Effector CD4-positive, alpha-beta T cell (primary cell): Measurements from ENCODE around the gene SLC30A2.

Experiments used
- DNase-seq: peaks from one replicate; pipeline ENCODE4 v3.0.0-alpha.2; 2020

The SLC30A2 gene

GRCh38 chr1:26020941-26021646 lies 24.8 kb downstream of the SLC30A2 start:
- no peak for DNase-seq

- DNase-seq: no peak
These were observed 25.6 kb downstream of the SLC30A2 start for GRCh38 chr1:26020330-26020768.

DNA sequence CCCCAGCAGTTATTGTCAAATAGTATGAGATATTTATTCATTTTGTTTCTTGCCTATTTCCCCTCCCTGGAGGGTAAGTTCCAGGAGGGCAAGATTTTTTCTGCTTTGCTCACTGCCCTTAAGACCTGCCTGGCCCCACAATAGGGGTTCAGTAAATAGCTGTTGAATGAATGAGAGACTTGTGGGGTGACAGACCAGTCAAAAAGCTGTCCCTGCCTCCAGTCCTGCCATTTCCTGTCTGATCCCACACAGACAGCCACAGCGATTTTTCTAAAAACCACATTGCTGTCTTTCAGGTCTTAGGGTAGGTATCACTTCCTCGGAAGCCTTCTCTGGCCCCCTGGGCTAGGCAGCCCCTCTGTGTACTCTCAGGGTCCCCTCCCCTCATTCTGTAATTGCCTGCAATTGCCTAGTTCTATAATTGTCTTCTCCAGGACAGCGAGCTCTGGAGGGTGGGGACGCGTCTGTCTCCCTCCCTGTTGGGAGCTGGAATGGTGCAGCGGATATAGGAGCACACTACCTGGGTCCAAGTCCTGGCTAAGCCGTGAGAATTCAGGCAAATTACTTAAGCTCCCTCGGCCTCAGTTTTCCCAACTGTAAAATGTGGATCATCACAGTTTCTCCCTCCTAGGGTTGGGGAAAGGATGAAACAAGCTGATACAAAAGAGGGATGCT lies 26.1 kb downstream of the SLC30A2 start:
- no peak for DNase-seq

GRCh38 chr1:26017606-26018005 lies 28.3 kb downstream of the SLC30A2 start:
- DNase-seq: no peak

GRCh38 chr1:26016953-26017545 lies 28.9 kb downstream of the SLC30A2 start:
- DNase-seq: no peak

DNA sequence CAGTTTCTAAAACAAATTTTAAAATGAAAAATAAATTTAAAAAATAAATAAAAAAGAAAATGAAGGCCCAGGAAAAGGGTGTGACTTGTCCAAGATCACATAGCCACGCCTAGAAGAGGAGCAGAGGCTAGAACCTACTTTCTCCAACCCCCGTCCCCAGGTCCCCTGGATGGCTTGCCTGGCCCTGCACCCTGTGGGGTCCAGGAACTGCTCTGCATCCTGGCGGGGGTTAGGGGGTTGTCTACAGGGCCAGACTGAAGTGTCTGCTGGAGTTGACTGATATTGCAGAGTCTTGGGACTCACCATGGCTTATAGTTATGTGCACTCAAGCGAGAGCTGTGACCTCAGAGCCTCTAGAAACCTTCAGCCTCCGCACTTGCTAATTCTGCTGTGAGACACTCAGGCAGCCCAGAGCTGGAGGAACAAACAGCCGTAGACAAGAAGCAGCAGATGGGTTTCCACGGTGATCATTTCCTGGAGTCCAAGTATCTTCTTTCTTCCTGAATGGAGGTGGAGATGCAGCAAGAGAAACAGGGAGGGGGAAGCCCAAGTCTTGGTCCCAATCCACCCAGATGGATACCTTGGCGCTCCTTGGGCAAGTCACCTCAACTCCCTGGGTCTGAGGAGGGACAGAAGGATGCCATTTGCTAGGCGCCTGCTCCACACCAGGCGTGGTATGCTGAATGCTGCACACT lies 29.5 kb downstream of the SLC30A2 start:
- DNase-seq: no peak

- no peak for DNase-seq
These were observed 30.6 kb downstream of the SLC30A2 start for GRCh38 chr1:26015358-26015757.

DNA sequence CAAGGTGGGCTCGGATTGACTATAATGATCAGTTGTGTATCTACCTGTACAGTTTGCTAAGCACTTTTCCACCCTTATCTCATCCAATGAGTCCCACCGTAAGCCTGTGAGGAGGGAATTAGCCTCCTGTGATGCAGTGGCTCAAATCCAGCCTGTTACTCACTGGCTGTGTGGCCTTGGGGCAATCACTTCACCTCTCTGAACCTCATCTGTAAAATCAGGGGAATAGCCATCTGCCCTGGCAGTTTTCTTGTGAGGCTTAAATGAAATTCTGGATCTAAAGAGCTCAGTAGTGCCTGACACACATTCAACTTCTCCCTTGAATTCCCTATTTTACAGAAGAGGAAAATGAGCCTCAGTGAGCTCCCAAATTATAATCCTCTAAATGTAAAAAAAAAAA lies 31.7 kb downstream of the SLC30A2 start:
- no peak for DNase-seq

- no peak for DNase-seq
These were observed 33.1 kb downstream of the SLC30A2 start for GRCh38 chr1:26012864-26013263.

DNA sequence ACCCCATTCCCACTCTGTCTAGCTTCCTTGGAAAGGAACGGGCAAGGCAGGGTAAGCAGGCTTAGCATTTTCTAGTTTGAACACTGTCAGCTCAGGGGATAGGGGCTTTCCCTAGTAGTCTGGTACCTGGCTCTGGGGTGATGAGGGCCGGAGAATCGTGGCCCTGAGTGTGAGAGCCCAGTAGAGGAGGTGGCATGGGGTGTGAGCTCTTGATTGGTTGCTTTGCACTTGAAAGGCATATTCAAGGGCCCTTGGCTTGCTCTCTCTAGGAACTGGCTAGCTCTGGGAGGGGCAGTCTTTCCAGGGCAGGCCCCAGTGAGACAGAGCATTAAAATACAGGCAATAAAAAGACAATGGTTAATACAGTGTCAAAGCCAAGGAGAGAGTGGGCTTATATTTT lies 35.1 kb downstream of the SLC30A2 start:
- no peak for DNase-seq

DNA sequence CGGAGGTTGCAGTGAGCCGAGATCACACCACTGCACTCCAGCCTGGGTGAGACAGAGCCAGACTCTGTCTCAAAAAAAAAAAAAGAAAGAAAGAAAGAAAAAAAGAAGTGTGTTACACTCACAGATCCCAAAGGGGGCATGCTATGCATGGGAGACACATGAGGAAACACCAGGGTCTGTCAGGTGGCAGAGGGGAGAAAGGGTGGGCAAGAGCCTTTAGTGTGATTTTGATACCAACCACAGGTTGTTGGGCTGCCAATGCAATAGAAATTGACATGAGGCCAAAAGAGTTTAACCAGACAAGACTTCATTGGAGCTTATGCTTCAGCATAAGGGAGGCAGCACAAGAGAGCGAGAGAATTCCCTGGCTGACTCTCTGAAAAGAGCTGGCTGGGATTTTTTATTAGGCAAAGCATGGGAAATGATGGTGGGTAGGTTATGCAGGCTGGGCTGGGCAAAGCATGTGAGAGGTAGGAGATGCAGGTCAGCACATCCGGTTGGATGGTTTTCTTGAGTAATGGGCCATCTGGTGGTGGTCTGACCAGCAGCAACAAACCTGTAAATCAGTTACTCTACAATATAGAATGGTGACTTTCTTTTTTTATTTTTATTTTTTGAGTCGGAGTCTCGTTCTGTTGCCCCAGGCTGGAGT lies 36.0 kb downstream of the SLC30A2 start:
- no peak for DNase-seq

GRCh38 chr1:26006710-26007109 lies 39.2 kb downstream of the SLC30A2 start:
- no peak for DNase-seq

- DNase-seq: no peak
These were observed 40.3 kb downstream of the SLC30A2 start for GRCh38 chr1:26005434-26006105.

DNA sequence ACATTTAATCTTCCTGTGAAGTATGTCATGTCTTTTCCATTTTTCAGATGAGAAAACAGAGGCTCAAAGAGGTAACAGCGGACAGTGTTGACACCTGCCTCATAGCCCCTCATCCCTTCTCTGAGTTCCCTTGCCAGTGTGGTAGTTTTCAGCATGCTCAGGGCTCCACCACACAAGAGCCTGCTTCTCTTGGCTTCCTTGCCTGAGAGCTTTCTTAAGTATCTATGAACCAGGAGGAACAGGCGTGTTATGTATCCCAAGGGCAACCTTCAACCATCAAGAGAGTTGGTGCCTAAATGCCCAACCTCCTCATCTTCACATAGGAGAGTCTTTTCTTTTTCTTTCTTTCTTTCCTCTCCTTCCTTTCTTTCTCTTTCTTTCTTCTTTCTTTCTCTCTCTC lies 42.2 kb downstream of the SLC30A2 start:
- no peak for DNase-seq

DNA sequence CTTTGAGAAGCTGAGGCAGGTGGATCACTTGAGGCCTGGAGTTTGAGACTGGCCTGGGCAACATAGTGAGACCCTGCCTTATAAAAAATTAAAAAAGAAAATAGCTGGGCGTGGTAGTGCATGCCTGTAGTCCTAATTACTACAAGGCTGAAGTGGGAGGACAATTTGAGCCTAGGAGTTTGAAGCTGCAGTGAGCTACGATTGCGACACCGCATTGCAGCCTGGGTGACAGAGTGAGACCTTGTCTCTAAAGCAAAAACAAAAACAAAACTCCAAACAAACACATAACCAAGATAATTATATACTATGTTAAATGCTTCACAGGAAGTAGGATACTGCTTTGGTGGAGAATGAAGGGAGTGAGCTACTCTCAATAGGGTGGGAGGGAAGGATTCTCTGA lies 42.7 kb downstream of the SLC30A2 start:
- DNase-seq: no peak

DNA sequence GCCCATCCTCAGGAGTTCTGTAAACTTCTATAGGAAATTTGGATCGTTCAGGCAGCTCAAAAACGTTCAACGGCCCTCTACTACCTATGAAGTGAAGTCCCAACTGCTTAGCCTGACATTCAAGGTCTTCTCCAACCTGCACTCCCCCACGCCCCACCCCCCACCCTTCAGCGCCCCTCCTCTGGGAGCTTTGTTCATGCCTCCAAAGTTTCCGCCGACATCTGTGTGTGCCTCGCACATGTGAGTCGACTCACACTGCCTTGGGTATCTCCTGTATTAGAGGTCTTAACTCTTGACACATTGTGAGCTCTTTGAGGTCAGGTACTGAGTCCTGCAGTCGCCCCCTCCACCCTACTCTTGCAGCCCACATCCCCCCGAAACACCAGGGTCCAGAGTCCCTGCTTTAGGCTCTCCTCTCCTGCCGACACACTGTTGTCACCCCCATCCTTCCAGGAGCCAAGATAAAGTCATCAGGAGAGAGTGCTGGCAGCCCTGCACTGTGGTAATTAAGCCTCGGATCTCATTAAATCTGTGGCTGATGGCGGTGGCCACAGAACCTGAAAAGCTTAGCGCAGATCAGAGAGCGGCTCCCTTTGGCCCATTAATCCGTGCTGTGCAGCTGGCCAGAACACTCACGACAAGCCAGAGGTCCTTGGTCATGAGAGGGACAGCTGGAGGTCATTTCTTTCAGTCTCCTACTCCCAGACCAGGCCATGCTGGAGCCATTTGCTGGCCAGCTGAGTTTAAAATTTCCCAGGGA lies 46.7 kb downstream of the SLC30A2 start:
- no peak for DNase-seq

- DNase-seq: peak; percentile 96
These were observed 47.8 kb downstream of the SLC30A2 start, which contains the start of gene PAFAH2 for GRCh38 chr1:25997828-25998761. Gene PAFAH2, minus strand, starts transcription at chr1:25998063. Its CDS starts 7,247 bp downstream, at chr1:25990816.

DNA sequence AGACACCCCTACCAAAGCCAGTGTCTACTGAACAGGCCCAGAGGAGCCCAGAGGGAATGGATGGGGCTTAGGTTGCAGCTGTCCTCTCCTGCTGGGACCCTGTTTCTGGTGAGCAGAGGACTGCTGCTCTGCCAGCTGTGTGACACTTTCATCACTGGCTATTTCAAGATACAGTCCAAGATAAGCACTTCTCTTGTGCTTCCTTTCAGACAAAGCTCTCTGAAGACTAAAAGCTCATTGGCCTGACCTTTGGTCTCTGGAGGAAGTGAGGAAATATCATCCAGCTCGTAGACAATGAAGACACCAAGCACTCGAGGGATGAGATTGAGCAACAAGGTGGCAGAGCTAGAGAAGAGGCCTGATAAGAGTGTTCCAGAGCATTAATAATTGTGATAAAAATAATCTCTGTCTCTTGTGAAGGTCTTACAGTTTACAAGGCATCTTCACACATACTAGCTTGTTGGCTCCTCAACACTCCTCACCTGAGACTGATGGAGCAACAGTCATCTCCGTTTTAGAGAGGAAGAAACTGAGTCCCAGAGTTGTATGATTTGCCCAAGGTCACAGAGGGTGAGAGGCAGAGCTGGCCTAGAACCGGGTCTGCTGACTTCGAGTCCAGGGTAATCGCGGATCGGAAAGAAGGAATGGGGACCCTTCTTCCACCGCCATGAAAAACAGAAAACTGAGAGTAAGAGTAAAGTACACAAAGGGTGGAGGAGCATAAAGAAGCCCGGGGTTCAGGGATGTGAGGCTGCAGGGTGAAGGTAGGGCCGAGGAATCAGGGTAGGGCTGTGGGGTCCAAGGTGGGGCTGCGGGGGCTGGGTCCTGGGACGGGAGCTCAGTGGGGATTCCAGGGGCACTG lies 48.7 kb downstream of the SLC30A2 start:
- DNase-seq: no peak

- no peak for DNase-seq
These were observed 51.3 kb downstream of the SLC30A2 start for GRCh38 chr1:25994402-25995150.
